Measurements from ENCODE around the gene SARNP. TPM values are rescaled to one million over a fixed set of nuclear protein-coding genes. Genes with fewer than 3 reads are reported as not detected.

Gene SARNP
- total and polyA plus RNA-seq, 4 donors, result 19.1 to 34.2 (median 25.6) TPM

- Histone ChIP-seq H3K9ac (ENCODE audit: low read depth in 1 of 2, low read length in 2 of 2) (no peak overlapping the region), H3K27me3 (ENCODE audit: control insufficient read depth in 4 of 4, insufficient read depth in 4 of 4, low read length in 3 of 4) (peaks cover 0 to 3% (median 0%) of the 10 kb centered on the region in 4 donors), H3K4me3 (ENCODE audit: low read depth in 1 of 3, low read length in 3 of 3) (no peak overlapping the region), H3K36me3 (ENCODE audit: control insufficient read depth in 4 of 4, insufficient read depth in 3 of 4, low read depth in 1 of 4, low read length in 3 of 4) (peaks cover 0 to 10% (median 4%) of the 10 kb centered on the region in 4 donors), H3K4me1 (ENCODE audit: control insufficient read depth in 4 of 4, insufficient read depth in 4 of 4, low read length in 3 of 4) (peaks cover 0 to 9% (median 5%) of the 10 kb centered on the region in 4 donors), H3K9me3 (ENCODE audit: control insufficient read depth in 4 of 4, low read length in 3 of 4) (no peaks in the 10 kb centered on the region), H3K27ac (ENCODE audit: low read depth in 1 of 2, low read length in 2 of 2) (no peak overlapping the region)
- DNase-seq (ENCODE audit: low spot score), result no peak
- TF ChIP-seq REST (IDR thresholded peaks at IDR 0.05) (no peak), HNF4A (conservative IDR thresholded peaks at IDR 0.05) (no peak), ZBTB33 (IDR thresholded peaks at IDR 0.05) (no peak), RAD21 (IDR thresholded peaks at IDR 0.05) (no peak), EGR1 (IDR thresholded peaks at IDR 0.05; ENCODE audit: low read depth in 2 of 2) (no peak), FOXA1 (IDR thresholded peaks at IDR 0.05) (no peak), HNF4G (IDR thresholded peaks at IDR 0.05) (no peak), CTCF (IDR thresholded peaks at IDR 0.05; ENCODE audit: low read depth, low read length, missing input control) (no peak), MAX (IDR thresholded peaks at IDR 0.05) (no peak), RXRA (IDR thresholded peaks at IDR 0.05) (no peak), YY1 (IDR thresholded peaks at IDR 0.05) (no peak), ATF3 (IDR thresholded peaks at IDR 0.05) (no peak), SP1 (IDR thresholded peaks at IDR 0.05) (no peak), JUND (IDR thresholded peaks at IDR 0.05) (no peak), TAF1 (conservative IDR thresholded peaks at IDR 0.05) (no peak), GABPA (IDR thresholded peaks at IDR 0.05 in 1 of 2, conservative IDR thresholded peaks at IDR 0.05 in 1 of 2) (no peak), NR2F2 (IDR thresholded peaks at IDR 0.05) (no peak), FOXA2 (IDR thresholded peaks at IDR 0.05) (no peak)
Observed at GRCh38 chr12:55746913-55747231, 70.7 kb downstream of the SARNP start.
